HepG2 (cell line): Measurements from ENCODE around the gene TMEM217. TPM values are rescaled to one million over a fixed set of nuclear protein-coding genes. Genes with fewer than 3 reads are reported as not detected.

ENCODE experiments used
- IRX3 ChIP-seq: sonication (generic); formaldehyde crosslinking; IDR thresholded peaks from 2 replicates; pipeline ENCODE4 v1.8.1; 2023; ENCODE audit warnings: mild to moderate bottlenecking, low read depth, missing genetic modification reagents, borderline replicate concordance
- KAT8 ChIP-seq: IDR thresholded peaks from 2 replicates; pipeline ENCODE4 v1.6.1; 2016; ENCODE audit warnings: missing genetic modification reagents, missing compliant biosample characterization
- LRRFIP1 ChIP-seq: sonication (generic); formaldehyde crosslinking; conservative IDR thresholded peaks from 2 replicates; pipeline ENCODE4 v1.4.0; 2020; ENCODE audit warnings: missing genetic modification reagents
- SAFB2 ChIP-seq: sonication (generic); formaldehyde crosslinking; IDR thresholded peaks from 2 replicates; pipeline ENCODE4 v1.5.1; 2020; ENCODE audit warnings: missing genetic modification reagents, low read depth, mild to moderate bottlenecking, borderline replicate concordance
- SALL1 ChIP-seq: sonication (generic); formaldehyde crosslinking; IDR thresholded peaks from 2 replicates; pipeline ENCODE4 v1.8.0; 2022; ENCODE audit warnings: mild to moderate bottlenecking, missing genetic modification reagents
- SMAD1 ChIP-seq: sonication (generic); formaldehyde crosslinking; IDR thresholded peaks from 2 replicates; pipeline ENCODE4 v1.4.0; 2020; ENCODE audit warnings: missing genetic modification reagents, low read depth, mild to moderate bottlenecking, borderline replicate concordance
- SOX13 ChIP-seq, 3 experiments: fragments of 450-650 bp in 1 of 3; sonication (generic) in 1 of 3; formaldehyde crosslinking in 1 of 3; IDR thresholded peaks in 2 of 3; conservative IDR thresholded peaks in 1 of 3; 2 replicates each; pipeline versions ENCODE4 v1.5.0 to v1.6.1; 2016 to 2020; ENCODE audit warnings: antibody characterized with exemption in 1 of 3, mild to moderate bottlenecking in 1 of 3, missing compliant biosample characterization in 1 of 3, missing genetic modification reagents in 1 of 3, moderate library complexity in 1 of 3
- ZBTB34 ChIP-seq: sonication (generic); formaldehyde crosslinking; IDR thresholded peaks from 2 replicates; pipeline ENCODE4 v1.8.0; 2022; ENCODE audit warnings: mild to moderate bottlenecking, missing genetic modification reagents
- ZFP36L1 ChIP-seq: sonication (generic); formaldehyde crosslinking; IDR thresholded peaks from 2 replicates; pipeline ENCODE4 v1.8.0; 2022; ENCODE audit warnings: mild to moderate bottlenecking, missing genetic modification reagents, moderate library complexity
- ZHX1 ChIP-seq: sonication (generic); formaldehyde crosslinking; IDR thresholded peaks from 2 replicates; pipeline ENCODE4 v1.8.1; 2022; ENCODE audit warnings: low read depth, mild to moderate bottlenecking, missing genetic modification reagents
- ZNF513 ChIP-seq: sonication (generic); formaldehyde crosslinking; conservative IDR thresholded peaks from 2 replicates; pipeline ENCODE4 v1.5.0; 2020; ENCODE audit warnings: missing genetic modification reagents
- ZNF598 ChIP-seq: sonication (generic); formaldehyde crosslinking; IDR thresholded peaks from 2 replicates; pipeline ENCODE4 v1.5.1; 2020; ENCODE audit warnings: mild to moderate bottlenecking, missing genetic modification reagents, borderline replicate concordance
- ZNF605 ChIP-seq: sonication (generic); formaldehyde crosslinking; IDR thresholded peaks from 2 replicates; pipeline ENCODE4 v1.8.0; 2022; ENCODE audit warnings: mild to moderate bottlenecking, missing genetic modification reagents
- ZNF614 ChIP-seq: IDR thresholded peaks from 2 replicates; pipeline ENCODE4 v1.6.1; 2018; ENCODE audit warnings: missing biosample characterization, missing genetic modification reagents, inconsistent platforms, borderline replicate concordance
- ZNF83 ChIP-seq: sonication (generic); formaldehyde crosslinking; IDR thresholded peaks from 2 replicates; pipeline ENCODE4 v1.4.0; 2020; ENCODE audit warnings: missing genetic modification reagents, mild to moderate bottlenecking, borderline replicate concordance
- polyA plus RNA-seq, 8 experiments: library from polyadenylated mRNA; depleted of rRNA in 3 of 8; stranded (reverse) in 7 of 8; unstranded in 1 of 8; fragments of >200 nt; fragmentation: Illumina TruSeq in 4 of 8; extraction: Trizol in 4 of 8; gene quantifications; 2 replicates each; pipeline versions ENCODE4 v1.2.1 to v1.2.3, GENCODE V29; 2011 to 2016; ENCODE audit warnings: low read depth in 4 of 8, missing spikeins in 1 of 8, mixed read lengths in 1 of 8; ENCODE audit not compliant: insufficient read depth in 1 of 8
- total RNA-seq, 5 experiments: library from RNA; depleted of rRNA; stranded (reverse); fragments of >200 nt; fragmentation: Illumina TruSeq; extraction: Trizol; gene quantifications; 2 replicates each; pipeline ENCODE4 v1.2.3, GENCODE V29; 2016; ENCODE audit warnings: low read depth in 1 of 5

Gene TMEM217
- total and polyA plus RNA-seq, 2 of the 13 experiments (the other 11 are each of a cell fraction or from before 2014, with no cell fraction given) = 2.3 to 3.4 TPM

GRCh38 chr6:37176268-37177076 is 81.5 kb downstream of the TMEM217 start (continued):
- TF ChIP-seq ZNF513 (no peak), ZFP36L1 (CRISPR knock-in tag) (no peak), ZNF614 (CRISPR knock-in tag) (no peak), KAT8 (peak; percentile 29; the same call in 1 of the 2 replicates), LRRFIP1 (CRISPR knock-in tag) (no peak), ZBTB34 (no peak), IRX3 (no peak), ZNF605 (0 out of 2 replicates have a peak, but pooled peaks have one; percentile 26), SAFB2 (0 out of 2 replicates have a peak, but pooled peaks have one; percentile 12), SOX13 (IDR thresholded peaks at IDR 0.05) (no peak), SOX13 (CRISPR knock-in tag; conservative IDR thresholded peaks at IDR 0.05 in 1 of 2, IDR thresholded peaks at IDR 0.05 in 1 of 2) (no peak; a peak in 1 of 4 replicates), SALL1 (CRISPR knock-in tag) (no peak), SMAD1 (CRISPR knock-in tag) (no peak), ZNF83 (0 out of 2 replicates have a peak, but pooled peaks have one; percentile 24), ZHX1 (CRISPR knock-in tag) (no peak), ZNF598 (peak; percentile 36; the same call in 1 of the 2 replicates)
